ENCODE measurements around the gene WASL. TPM values are rescaled to one million over a fixed set of nuclear protein-coding genes. Genes with fewer than 3 reads are reported as not detected.

Gene WASL
- total RNA-seq, 1 donor from 2014 or later: 38.2 TPM

- TF ChIP-seq CTCF (IDR thresholded peaks at IDR 0.05; ENCODE audit: unreplicated experiment): no peak
- Mint-ChIP-seq H3K4me3 (ENCODE audit: low read depth) (peak overlapping the region; percentile 63), H3K27me3 (no peaks in the 10 kb centered on the region), H3K4me1 (ENCODE audit: low read depth) (peaks cover 37% of the 10 kb centered on the region), H3K27ac (no peak overlapping the region), H3K9me3 (ENCODE audit: low read depth) (no peaks in the 10 kb centered on the region), H3K36me3 (ENCODE audit: insufficient read depth) (no peaks in the 10 kb centered on the region)
- no peak for DNase-seq (ENCODE audit: low spot score, unreplicated experiment)
These were observed 1.8 kb upstream of the WASL start for GRCh38 chr7:123750389-123751230.

GRCh38 chr7:123749537-123749857 lies 694 bp upstream of the WASL start:
- DNase-seq (ENCODE audit: low spot score, unreplicated experiment): no peak
- peak; percentile 37 for TF ChIP-seq CTCF (IDR thresholded peaks at IDR 0.05; ENCODE audit: unreplicated experiment)
- Mint-ChIP-seq H3K27me3 (no peaks in the 10 kb centered on the region), H3K4me3 (ENCODE audit: low read depth) (peak overlapping the region; percentile 99), H3K9me3 (ENCODE audit: low read depth) (no peaks in the 10 kb centered on the region), H3K36me3 (ENCODE audit: insufficient read depth) (no peaks in the 10 kb centered on the region), H3K4me1 (ENCODE audit: low read depth) (peaks cover 44% of the 10 kb centered on the region), H3K27ac (peak overlapping the region; percentile 100)

GRCh38 chr7:123748171-123748733 lies 551 bp downstream of the WASL start:
- Mint-ChIP-seq H3K27ac (peak overlapping the region; percentile 99), H3K9me3 (ENCODE audit: low read depth) (no peaks in the 10 kb centered on the region), H3K27me3 (no peaks in the 10 kb centered on the region), H3K36me3 (ENCODE audit: insufficient read depth) (no peaks in the 10 kb centered on the region), H3K4me3 (ENCODE audit: low read depth) (peak overlapping the region; percentile 99), H3K4me1 (ENCODE audit: low read depth) (peaks cover 52% of the 10 kb centered on the region)
- DNase-seq (ENCODE audit: low spot score, unreplicated experiment): peak; percentile 34
- peak; percentile 26 for TF ChIP-seq CTCF (IDR thresholded peaks at IDR 0.05; ENCODE audit: unreplicated experiment)

- H3K4me3 Mint-ChIP-seq (ENCODE audit: low read depth): peak overlapping the region; percentile 99
- H3K9me3 Mint-ChIP-seq (ENCODE audit: low read depth): no peaks in the 10 kb centered on the region
- H3K4me1 Mint-ChIP-seq (ENCODE audit: low read depth): peaks cover 55% of the 10 kb centered on the region
- no peaks in the 10 kb centered on the region for H3K36me3 Mint-ChIP-seq (ENCODE audit: insufficient read depth)
- peak; percentile 37 for DNase-seq (ENCODE audit: low spot score, unreplicated experiment)
- H3K27ac Mint-ChIP-seq: peak overlapping the region; percentile 99
- H3K27me3 Mint-ChIP-seq: no peaks in the 10 kb centered on the region
- TF ChIP-seq CTCF (IDR thresholded peaks at IDR 0.05; ENCODE audit: unreplicated experiment): no peak
These were observed 1.1 kb downstream of the WASL start for GRCh38 chr7:123747620-123748141.

- no peaks in the 10 kb centered on the region for H3K36me3 Mint-ChIP-seq (ENCODE audit: insufficient read depth)
- no peaks in the 10 kb centered on the region for H3K27me3 Mint-ChIP-seq
- no peaks in the 10 kb centered on the region for H3K9me3 Mint-ChIP-seq (ENCODE audit: low read depth)
- H3K27ac Mint-ChIP-seq: peak overlapping the region; percentile 99
- no peak for TF ChIP-seq CTCF (IDR thresholded peaks at IDR 0.05; ENCODE audit: unreplicated experiment)
- no peak for DNase-seq (ENCODE audit: low spot score, unreplicated experiment)
- peaks cover 53% of the 10 kb centered on the region for H3K4me1 Mint-ChIP-seq (ENCODE audit: low read depth)
- peak overlapping the region; percentile 99 for H3K4me3 Mint-ChIP-seq (ENCODE audit: low read depth)
These were observed 1.8 kb downstream of the WASL start for GRCh38 chr7:123746931-123747488.

Measured in progenitor cell of endocrine pancreas (in vitro differentiated cells).